UCSD-AML1 (cell line): ENCODE data around the gene SIVA1.
"Not testable (repeated sequence)": the region's sequence is repeated elsewhere in the genome, so short reads cannot be mapped to it uniquely, and the experiment has no call there.

ENCODE experiments used
- DNase-seq: peaks from one replicate; lab custom pipeline; 2025; ENCODE audit not compliant: unreplicated experiment; lab: John Stamatoyannopoulos, UW

The SIVA1 gene

GRCh38 chr14:104750056-104750752 lies 2.7 kb upstream of the SIVA1 start:
- no peak for DNase-seq

GRCh38 chr14:104750753-104751057 lies 2.2 kb upstream of the SIVA1 start:
- not testable (repeated sequence) for DNase-seq

DNA sequence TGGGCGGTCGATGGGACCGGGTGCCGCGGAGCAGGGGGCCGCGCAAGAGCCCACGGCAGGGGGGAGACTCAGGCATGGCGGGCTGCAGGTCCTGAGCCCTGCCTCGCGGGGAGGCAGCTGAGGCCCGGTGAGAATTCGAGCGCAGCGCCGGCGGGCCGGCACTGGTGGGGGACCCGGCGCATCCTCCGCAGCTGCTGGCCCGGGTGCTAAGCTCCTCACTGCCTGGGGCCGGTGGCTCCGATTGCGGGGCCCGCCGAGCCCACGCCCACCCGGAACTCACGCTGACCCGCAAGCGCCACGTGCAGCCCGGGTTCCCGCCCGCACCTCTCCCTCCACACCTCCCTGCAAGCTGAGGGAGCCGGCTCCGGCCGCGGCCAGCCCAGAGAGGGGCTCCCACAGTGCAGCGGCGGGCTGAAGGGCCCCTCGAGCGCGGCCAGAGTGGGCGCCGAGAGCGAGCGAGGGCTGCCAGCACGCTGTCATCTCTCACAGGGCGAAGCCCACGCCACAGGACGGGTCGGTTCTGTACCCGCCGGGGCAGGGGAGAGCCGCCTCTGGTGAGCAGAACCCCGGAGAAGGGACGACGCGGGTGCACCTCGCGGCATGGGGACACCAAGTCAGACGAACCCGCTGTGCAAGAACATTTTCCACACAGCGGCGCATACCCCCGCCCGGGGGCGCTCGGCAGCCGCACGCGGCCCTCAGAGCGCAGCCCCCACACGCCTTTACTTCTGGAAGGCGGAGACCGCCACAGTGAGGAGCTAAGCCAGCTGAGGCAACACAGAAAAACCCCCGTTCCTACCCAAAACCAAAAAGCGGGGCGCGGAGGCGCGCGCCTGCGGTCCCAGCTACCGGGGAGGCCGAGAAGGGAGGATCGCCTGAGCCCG lies 1.2 kb upstream of the SIVA1 start:
- no peak for DNase-seq

DNA sequence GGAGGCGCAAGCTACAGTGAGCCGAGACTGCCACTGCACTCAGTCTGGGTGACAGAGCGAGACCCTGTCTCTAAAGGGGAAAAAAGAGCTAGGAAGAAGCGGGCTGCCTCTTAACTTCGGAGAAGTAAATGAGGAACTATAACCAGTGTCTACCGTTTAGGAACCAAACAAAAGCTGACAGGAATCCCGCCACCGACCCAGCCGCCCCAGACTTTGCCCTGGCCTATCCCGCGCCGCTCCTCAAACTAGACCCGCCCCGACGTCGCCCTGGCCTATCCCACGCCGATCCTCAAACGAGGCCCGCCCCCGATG lies 568 bp upstream of the SIVA1 start:
- no peak for DNase-seq

- DNase-seq, result no peak
Measured at GRCh38 chr14:104753528-104754212, 723 bp downstream of the SIVA1 start.

DNA sequence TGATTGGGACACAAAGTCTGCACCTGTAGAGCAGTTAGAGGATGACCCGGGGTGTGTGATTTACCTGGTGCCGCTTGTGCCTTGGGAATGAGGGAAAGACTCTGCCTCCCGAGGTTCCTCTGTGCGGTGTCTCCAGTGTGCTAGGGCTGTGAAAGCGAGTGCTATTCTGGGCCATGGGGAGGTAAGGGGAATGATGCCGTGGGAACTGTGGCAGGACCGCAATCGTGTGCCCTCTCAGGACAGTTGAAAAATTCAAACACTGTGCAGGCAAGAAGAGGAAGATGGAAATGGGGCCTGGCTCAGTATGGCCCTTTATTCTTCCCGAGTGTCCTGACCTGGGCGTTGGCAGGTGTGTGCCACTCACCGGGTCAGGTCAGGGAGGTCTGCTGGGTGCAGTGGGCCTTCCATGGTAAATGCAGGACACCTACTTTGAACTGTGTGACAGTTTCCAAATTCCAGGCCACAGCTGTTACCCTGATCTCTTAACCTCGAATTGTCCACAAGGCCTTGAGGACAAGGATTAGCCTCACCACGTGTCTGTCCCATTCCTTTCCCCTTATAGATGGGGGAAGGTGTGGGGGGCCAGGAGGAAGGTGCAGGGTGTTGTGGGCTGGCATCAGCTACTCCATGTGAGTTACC lies 1.4 kb downstream of the SIVA1 start:
- no peak for DNase-seq

GRCh38 chr14:104755621-104756020 lies 2.7 kb downstream of the SIVA1 start:
- no peak for DNase-seq

- no peak for DNase-seq
Measured at GRCh38 chr14:104756477-104757237, 3.7 kb downstream of the SIVA1 start.

GRCh38 chr14:104757238-104757585 lies 4.3 kb downstream of the SIVA1 start:
- no peak for DNase-seq

DNA sequence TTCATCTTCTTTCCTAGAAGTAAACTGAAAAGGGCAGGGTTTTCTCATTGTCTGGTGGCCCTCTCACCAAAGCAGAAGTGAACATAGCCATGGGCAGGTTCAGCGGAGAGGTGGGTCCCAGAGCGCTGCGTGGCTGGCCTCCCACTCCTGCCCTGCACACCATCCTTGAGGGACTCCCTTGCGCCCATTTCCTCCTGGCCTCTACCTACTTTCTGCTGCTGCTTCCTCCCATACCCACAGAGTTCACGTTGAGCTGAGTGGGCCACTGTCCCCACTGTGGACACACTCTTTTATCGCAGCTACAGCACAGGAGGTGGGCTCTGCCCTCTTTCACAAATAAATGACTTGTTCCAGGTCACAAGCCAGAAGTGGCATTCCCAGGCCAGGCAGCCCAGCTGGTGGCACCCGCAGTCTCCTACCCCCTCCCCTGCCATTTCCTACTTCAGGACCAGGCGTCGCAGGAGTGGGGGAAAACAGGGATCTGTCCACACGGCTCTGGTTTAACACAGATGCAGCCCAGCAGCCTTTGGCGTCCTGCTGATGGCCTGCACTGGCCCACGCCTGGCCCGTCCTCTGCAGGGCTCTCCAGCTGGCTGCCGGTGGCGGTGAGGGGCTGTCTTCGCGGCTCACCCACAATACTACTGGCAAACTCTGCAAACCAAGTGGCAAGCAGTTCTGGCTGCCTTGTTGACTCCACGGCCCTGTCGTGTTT lies 4.9 kb downstream of the SIVA1 start:
- no peak for DNase-seq

- DNase-seq, result no peak
Measured at GRCh38 chr14:104758981-104759969, 6.3 kb downstream of the SIVA1 start.

GRCh38 chr14:104765517-104765916 lies 12.6 kb downstream of the SIVA1 start:
- no peak for DNase-seq

GRCh38 chr14:104766256-104766862 lies 13.4 kb downstream of the SIVA1 start:
- no peak for DNase-seq

GRCh38 chr14:104766863-104767633 lies 14.1 kb downstream of the SIVA1 start:
- DNase-seq, result no peak

DNA sequence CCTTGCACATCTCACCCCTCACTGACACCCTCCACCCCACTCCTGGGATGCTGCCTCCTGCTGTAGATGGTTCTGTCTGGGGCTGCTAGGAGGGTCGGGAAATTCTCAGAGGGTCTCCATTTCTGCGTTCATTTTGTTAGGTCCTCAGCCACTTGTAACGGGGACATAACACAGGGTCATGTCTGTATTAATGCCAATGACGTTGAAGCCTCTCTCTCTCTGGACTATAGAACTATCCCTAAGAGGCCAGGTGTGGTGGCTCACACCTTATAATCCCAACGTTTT lies 14.6 kb downstream of the SIVA1 start:
- no peak for DNase-seq

- peak; percentile 86 for DNase-seq
Measured at GRCh38 chr14:104768437-104769323, 15.7 kb downstream of the SIVA1 start.

DNA sequence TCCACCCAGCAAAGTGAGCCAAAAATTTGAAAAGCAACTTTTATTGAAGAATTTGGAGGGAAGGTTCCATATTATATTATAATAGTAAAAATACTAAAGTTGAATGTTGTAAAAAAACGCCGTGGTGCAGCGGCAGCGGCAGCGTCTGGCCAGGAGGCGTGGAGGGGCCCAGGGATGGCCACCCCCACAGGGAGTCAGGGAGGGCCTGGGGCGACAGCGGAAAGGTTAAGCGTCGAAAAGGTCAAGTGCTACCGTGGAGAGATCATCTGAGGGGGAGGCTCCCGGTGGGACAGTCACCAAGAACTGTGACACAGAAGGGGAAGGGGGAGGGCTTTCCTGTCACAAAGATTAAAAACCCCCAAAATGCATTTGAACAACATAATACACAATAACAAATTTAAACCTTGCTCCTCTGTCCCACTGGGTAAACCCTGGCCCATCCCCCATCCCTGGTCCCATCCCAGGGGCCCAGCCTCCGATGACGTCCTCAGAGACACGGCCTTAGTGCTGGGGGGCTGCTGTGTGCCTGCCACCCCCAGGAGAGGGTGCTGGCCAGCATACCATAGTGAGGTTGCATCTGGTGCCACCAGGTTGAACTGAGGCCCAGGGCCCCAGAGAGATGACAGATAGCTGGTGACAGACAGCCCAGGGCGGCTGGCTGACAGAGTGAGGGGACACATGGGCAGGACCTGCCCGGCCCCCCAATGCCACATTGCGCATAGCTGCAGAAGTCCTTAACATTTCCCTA lies 16.6 kb downstream of the SIVA1 start:
- no peak for DNase-seq
